WTC11 (cell line): Measurements from ENCODE around the gene RTL3. TPM values are rescaled to one million over a fixed set of nuclear protein-coding genes. Genes with fewer than 3 reads are reported as not detected.

Experiments used
- ATAC-seq: fragments of 200-7000 bp; cut with Tn5 transposase; 2 replicates; pipeline ENCODE4 v1.10.0; 2021; ENCODE audit warnings: mild to moderate bottlenecking, moderate library complexity
- CTCF ChIA-PET: fragments of 300-600 bp; sonication (Branson Sonifier 250); formaldehyde crosslinking; loops from one replicate; lab custom pipeline; 2021; ENCODE audit warnings: antibody characterized with exemption; lab: Charles Lee
- POLR2A ChIA-PET: fragments of 350-600 bp; sonication (Branson Sonifier 250); formaldehyde crosslinking; loops from one replicate; lab custom pipeline; 2021; ENCODE audit warnings: antibody characterized with exemption; lab: Charles Lee
- DNase-seq: peaks from one replicate; pipeline ENCODE4 v3.0.0; 2021; ENCODE audit warnings: low spot score
- H3K27ac Mint-ChIP-seq: 2 replicates; pipeline ENCODE4 v1.8.0; 2021; ENCODE audit warnings: mixed read lengths
- H3K27me3 Mint-ChIP-seq: 2 replicates; pipeline ENCODE4 v1.8.0; 2021; ENCODE audit warnings: low read depth, mild to moderate bottlenecking, moderate library complexity, mixed read lengths
- H3K36me3 Mint-ChIP-seq: 2 replicates; pipeline ENCODE4 v1.8.0; 2021; ENCODE audit warnings: mixed read lengths
- H3K4me1 Mint-ChIP-seq: 2 replicates; pipeline ENCODE4 v1.8.0; 2022; ENCODE audit warnings: mixed read lengths
- H3K4me3 Mint-ChIP-seq: 2 replicates; pipeline ENCODE4 v1.8.0; 2021; ENCODE audit warnings: mild to moderate bottlenecking, moderate library complexity, mixed read lengths
- H3K9me3 Mint-ChIP-seq: 2 replicates; pipeline ENCODE4 v1.8.0; 2021; ENCODE audit warnings: mixed read lengths
- ATF1 ChIP-seq: sonication (generic); formaldehyde crosslinking; IDR thresholded peaks from 2 replicates; pipeline ENCODE4 v1.8.1; 2023; ENCODE audit warnings: mild to moderate bottlenecking, moderate library complexity, missing genetic modification reagents
- CBFB ChIP-seq: sonication (generic); formaldehyde crosslinking; IDR thresholded peaks from 2 replicates; pipeline ENCODE4 v1.8.1; 2022; ENCODE audit warnings: mild to moderate bottlenecking, low read depth, missing genetic modification reagents
- CDX4 ChIP-seq: fragments of 250-450 bp; sonication (Bioruptor Pico); IDR thresholded peaks from 2 replicates; pipeline ENCODE4 v1.9.0; 2021; ENCODE audit warnings: moderate library complexity, mild to moderate bottlenecking, inconsistent platforms, borderline replicate concordance
- GABPB1 ChIP-seq: sonication (generic); formaldehyde crosslinking; IDR thresholded peaks from 2 replicates; pipeline ENCODE4 v1.8.1; 2023; ENCODE audit warnings: mild to moderate bottlenecking, missing genetic modification reagents
- JUN ChIP-seq: sonication (generic); formaldehyde crosslinking; IDR thresholded peaks from 2 replicates; pipeline ENCODE4 v1.8.0; 2023; ENCODE audit warnings: mild to moderate bottlenecking, missing genetic modification reagents
- MLX ChIP-seq: sonication (generic); formaldehyde crosslinking; IDR thresholded peaks from 2 replicates; pipeline ENCODE4 v1.8.1; 2023; ENCODE audit warnings: mild to moderate bottlenecking, missing genetic modification reagents, moderate library complexity
- MXD4 ChIP-seq: fragments of 250-450 bp; sonication (Bioruptor Pico); IDR thresholded peaks from 2 replicates; pipeline ENCODE4 v1.8.0; 2021; ENCODE audit warnings: mild to moderate bottlenecking, moderate library complexity, borderline replicate concordance
- NR2C2 ChIP-seq: sonication (generic); formaldehyde crosslinking; IDR thresholded peaks from 2 replicates; pipeline ENCODE4 v1.8.0; 2022; ENCODE audit warnings: mild to moderate bottlenecking, missing genetic modification reagents
- PRDM15 ChIP-seq: sonication (generic); formaldehyde crosslinking; IDR thresholded peaks from 2 replicates; pipeline ENCODE4 v1.8.0; 2022; ENCODE audit warnings: missing genetic modification reagents
- TEAD4 ChIP-seq: sonication (generic); formaldehyde crosslinking; IDR thresholded peaks from 2 replicates; pipeline ENCODE4 v1.8.0; 2022; ENCODE audit warnings: mild to moderate bottlenecking, missing genetic modification reagents
- ZNF232 ChIP-seq: sonication (generic); formaldehyde crosslinking; IDR thresholded peaks from 2 replicates; pipeline ENCODE4 v1.8.0; 2022; ENCODE audit warnings: mild to moderate bottlenecking, missing genetic modification reagents
- ZNF396 ChIP-seq: fragments of 250-450 bp; sonication (Bioruptor Pico); IDR thresholded peaks from 2 replicates; pipeline ENCODE4 v1.8.0; 2021; ENCODE audit warnings: mild to moderate bottlenecking, moderate library complexity, borderline replicate concordance
- total RNA-seq: library from RNA; stranded (reverse); gene quantifications from 3 replicates; pipeline ENCODE4 v1.2.3, GENCODE V29; 2021
- TF ChIP-seq, protein P1 (sequence below): sonication (generic); formaldehyde crosslinking; IDR thresholded peaks from 2 replicates; pipeline ENCODE4 v1.8.1; 2023; ENCODE audit warnings: mild to moderate bottlenecking, missing genetic modification reagents, borderline replicate concordance
- TF ChIP-seq, protein P2 (sequence below): sonication (generic); formaldehyde crosslinking; IDR thresholded peaks from 2 replicates; pipeline ENCODE4 v1.8.1; 2022; ENCODE audit warnings: mild to moderate bottlenecking, missing genetic modification reagents, moderate library complexity, borderline replicate concordance
- TF ChIP-seq, protein P3 (sequence below): sonication (generic); formaldehyde crosslinking; conservative IDR thresholded peaks from 2 replicates; pipeline ENCODE4 v1.8.1; 2022; ENCODE audit warnings: mild to moderate bottlenecking, missing genetic modification reagents
- TF ChIP-seq, protein P4 (sequence below): sonication (generic); formaldehyde crosslinking; IDR thresholded peaks from 2 replicates; pipeline ENCODE4 v1.8.1; 2022; ENCODE audit warnings: missing genetic modification reagents, borderline replicate concordance
- TF ChIP-seq, protein P5 (sequence below): sonication (generic); formaldehyde crosslinking; IDR thresholded peaks from 2 replicates; pipeline ENCODE4 v1.8.1; 2023; ENCODE audit warnings: mild to moderate bottlenecking, missing genetic modification reagents

Gene RTL3
- total RNA-seq, 1 experiment from 2014 or later: not detected

GRCh38 chrX:78708262-78708661 lies 49.1 kb upstream of the RTL3 start:
- ATAC-seq: peak; percentile 83
- H3K4me3 Mint-ChIP-seq: no peak overlapping the region
- no peaks in the 10 kb centered on the region for H3K9me3 Mint-ChIP-seq
- no peaks in the 10 kb centered on the region for H3K27me3 Mint-ChIP-seq
- no peaks in the 10 kb centered on the region for H3K36me3 Mint-ChIP-seq
- CTCF ChIA-PET: interaction anchor here (0.6 to 1.4 kb wide), 8 partner anchors 15 to 112 kb away, joined by 3 to 7 read pairs (median 3); partner anchors contain the start of gene LPAR4
- 0 out of 2 replicates have a peak, but pooled peaks cover 3% of the 10 kb centered on the region for H3K4me1 Mint-ChIP-seq
- POLR2A ChIA-PET: no interaction called here
- no peak for TF ChIP-seq MXD4 (CRISPR knock-in tag)
- no peak for TF ChIP-seq NR2C2
- TF ChIP-seq PRDM15 (CRISPR knock-in tag): no peak
- no peak for TF ChIP-seq ATF1 (CRISPR knock-in tag)
- no peak for TF ChIP-seq ZNF396 (CRISPR knock-in tag)
- TF ChIP-seq, protein P1, sequence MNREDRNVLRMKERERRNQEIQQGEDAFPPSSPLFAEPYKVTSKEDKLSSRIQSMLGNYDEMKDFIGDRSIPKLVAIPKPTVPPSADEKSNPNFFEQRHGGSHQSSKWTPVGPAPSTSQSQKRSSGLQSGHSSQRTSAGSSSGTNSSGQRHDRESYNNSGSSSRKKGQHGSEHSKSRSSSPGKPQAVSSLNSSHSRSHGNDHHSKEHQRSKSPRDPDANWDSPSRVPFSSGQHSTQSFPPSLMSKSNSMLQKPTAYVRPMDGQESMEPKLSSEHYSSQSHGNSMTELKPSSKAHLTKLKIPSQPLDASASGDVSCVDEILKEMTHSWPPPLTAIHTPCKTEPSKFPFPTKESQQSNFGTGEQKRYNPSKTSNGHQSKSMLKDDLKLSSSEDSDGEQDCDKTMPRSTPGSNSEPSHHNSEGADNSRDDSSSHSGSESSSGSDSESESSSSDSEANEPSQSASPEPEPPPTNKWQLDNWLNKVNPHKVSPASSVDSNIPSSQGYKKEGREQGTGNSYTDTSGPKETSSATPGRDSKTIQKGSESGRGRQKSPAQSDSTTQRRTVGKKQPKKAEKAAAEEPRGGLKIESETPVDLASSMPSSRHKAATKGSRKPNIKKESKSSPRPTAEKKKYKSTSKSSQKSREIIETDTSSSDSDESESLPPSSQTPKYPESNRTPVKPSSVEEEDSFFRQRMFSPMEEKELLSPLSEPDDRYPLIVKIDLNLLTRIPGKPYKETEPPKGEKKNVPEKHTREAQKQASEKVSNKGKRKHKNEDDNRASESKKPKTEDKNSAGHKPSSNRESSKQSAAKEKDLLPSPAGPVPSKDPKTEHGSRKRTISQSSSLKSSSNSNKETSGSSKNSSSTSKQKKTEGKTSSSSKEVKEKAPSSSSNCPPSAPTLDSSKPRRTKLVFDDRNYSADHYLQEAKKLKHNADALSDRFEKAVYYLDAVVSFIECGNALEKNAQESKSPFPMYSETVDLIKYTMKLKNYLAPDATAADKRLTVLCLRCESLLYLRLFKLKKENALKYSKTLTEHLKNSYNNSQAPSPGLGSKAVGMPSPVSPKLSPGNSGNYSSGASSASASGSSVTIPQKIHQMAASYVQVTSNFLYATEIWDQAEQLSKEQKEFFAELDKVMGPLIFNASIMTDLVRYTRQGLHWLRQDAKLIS: no peak
- TF ChIP-seq, protein P2, sequence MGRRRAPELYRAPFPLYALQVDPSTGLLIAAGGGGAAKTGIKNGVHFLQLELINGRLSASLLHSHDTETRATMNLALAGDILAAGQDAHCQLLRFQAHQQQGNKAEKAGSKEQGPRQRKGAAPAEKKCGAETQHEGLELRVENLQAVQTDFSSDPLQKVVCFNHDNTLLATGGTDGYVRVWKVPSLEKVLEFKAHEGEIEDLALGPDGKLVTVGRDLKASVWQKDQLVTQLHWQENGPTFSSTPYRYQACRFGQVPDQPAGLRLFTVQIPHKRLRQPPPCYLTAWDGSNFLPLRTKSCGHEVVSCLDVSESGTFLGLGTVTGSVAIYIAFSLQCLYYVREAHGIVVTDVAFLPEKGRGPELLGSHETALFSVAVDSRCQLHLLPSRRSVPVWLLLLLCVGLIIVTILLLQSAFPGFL (CRISPR knock-in tag): no peak
- no peak for TF ChIP-seq TEAD4 (CRISPR knock-in tag)
- TF ChIP-seq CBFB (CRISPR knock-in tag): no peak
- TF ChIP-seq, protein P3, sequence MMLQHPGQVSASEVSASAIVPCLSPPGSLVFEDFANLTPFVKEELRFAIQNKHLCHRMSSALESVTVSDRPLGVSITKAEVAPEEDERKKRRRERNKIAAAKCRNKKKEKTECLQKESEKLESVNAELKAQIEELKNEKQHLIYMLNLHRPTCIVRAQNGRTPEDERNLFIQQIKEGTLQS (CRISPR knock-in tag): no peak
- TF ChIP-seq JUN (CRISPR knock-in tag): no peak
- TF ChIP-seq CDX4 (CRISPR knock-in tag): no peak
- TF ChIP-seq ZNF232 (CRISPR knock-in tag): no peak
- TF ChIP-seq GABPB1: no peak
- TF ChIP-seq, protein P4, sequence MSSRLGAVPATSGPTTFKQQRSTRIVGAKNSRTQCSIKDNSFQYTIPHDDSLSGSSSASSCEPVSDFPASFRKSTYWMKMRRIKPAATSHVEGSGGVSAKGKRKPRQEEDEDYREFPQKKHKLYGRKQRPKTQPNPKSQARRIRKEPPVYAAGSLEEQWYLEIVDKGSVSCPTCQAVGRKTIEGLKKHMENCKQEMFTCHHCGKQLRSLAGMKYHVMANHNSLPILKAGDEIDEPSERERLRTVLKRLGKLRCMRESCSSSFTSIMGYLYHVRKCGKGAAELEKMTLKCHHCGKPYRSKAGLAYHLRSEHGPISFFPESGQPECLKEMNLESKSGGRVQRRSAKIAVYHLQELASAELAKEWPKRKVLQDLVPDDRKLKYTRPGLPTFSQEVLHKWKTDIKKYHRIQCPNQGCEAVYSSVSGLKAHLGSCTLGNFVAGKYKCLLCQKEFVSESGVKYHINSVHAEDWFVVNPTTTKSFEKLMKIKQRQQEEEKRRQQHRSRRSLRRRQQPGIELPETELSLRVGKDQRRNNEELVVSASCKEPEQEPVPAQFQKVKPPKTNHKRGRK (CRISPR knock-in tag): no peak
- no peak for TF ChIP-seq MLX (CRISPR knock-in tag)
- TF ChIP-seq, protein P5, sequence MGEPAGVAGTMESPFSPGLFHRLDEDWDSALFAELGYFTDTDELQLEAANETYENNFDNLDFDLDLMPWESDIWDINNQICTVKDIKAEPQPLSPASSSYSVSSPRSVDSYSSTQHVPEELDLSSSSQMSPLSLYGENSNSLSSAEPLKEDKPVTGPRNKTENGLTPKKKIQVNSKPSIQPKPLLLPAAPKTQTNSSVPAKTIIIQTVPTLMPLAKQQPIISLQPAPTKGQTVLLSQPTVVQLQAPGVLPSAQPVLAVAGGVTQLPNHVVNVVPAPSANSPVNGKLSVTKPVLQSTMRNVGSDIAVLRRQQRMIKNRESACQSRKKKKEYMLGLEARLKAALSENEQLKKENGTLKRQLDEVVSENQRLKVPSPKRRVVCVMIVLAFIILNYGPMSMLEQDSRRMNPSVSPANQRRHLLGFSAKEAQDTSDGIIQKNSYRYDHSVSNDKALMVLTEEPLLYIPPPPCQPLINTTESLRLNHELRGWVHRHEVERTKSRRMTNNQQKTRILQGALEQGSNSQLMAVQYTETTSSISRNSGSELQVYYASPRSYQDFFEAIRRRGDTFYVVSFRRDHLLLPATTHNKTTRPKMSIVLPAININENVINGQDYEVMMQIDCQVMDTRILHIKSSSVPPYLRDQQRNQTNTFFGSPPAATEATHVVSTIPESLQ (CRISPR knock-in tag): no peak
- no peak overlapping the region for H3K27ac Mint-ChIP-seq
- DNase-seq: peak; percentile 16
